Dendritic cell treated with granulocyte-macrophage colony-stimulating factor and Interleukin-4, amounts not matched to agents 40 ng/mL and 50 ng/mL, for 4 days (primary cell): ENCODE data around the gene DNAH14.
"Not testable (repeated sequence)": the region's sequence is repeated elsewhere in the genome, so short reads cannot be mapped to it uniquely, and the experiment has no call there.

Source experiments
- H3K27ac Mint-ChIP-seq: one replicate; pipeline ENCODE4 v1.8.0; 2022; ENCODE audit warnings: mild to moderate bottlenecking, mixed read lengths
- H3K27me3 Mint-ChIP-seq: one replicate; pipeline ENCODE4 v1.8.0; 2022; ENCODE audit warnings: mild to moderate bottlenecking, mixed read lengths
- H3K36me3 Mint-ChIP-seq: one replicate; pipeline ENCODE4 v1.8.0; 2022; ENCODE audit warnings: low read depth, mixed read lengths
- H3K4me1 Mint-ChIP-seq: one replicate; pipeline ENCODE4 v1.8.0; 2022; ENCODE audit warnings: low read depth, mixed read lengths
- H3K4me3 Mint-ChIP-seq: one replicate; pipeline ENCODE4 v1.8.0; 2022; ENCODE audit warnings: mild to moderate bottlenecking, moderate library complexity, mixed read lengths
- H3K9me3 Mint-ChIP-seq: one replicate; pipeline ENCODE4 v1.8.0; 2022; ENCODE audit warnings: mixed read lengths
- intact Hi-C: fragments of 100-400 bp; cut with micrococcal nuclease; formaldehyde crosslinking; loops from one replicate; pipeline ENCODE4 v1.15.0; 2022

The DNAH14 gene

DNA sequence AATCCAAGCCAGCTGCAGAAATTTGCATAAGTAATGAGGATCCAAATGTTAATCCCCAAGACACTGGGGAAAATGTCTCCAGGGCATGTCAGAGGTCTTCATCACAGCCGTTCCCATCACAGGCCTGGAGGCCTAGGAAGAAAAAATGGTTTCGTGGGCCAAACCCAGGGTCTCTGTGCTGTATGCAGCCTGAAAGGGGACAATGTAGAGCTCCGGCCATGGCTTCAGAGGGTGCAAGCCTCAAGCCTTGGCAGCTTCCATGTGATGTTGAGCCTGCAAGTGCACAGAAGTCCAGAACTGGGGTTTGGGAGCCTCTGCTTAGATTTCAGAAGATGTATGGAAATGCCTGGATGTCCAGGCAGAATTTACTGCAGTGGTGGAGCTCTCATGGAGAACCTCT, 247.9 kb downstream of the DNAH14 start:
- H3K9me3 Mint-ChIP-seq = peaks cover 59% of the 10 kb centered on the region

DNA sequence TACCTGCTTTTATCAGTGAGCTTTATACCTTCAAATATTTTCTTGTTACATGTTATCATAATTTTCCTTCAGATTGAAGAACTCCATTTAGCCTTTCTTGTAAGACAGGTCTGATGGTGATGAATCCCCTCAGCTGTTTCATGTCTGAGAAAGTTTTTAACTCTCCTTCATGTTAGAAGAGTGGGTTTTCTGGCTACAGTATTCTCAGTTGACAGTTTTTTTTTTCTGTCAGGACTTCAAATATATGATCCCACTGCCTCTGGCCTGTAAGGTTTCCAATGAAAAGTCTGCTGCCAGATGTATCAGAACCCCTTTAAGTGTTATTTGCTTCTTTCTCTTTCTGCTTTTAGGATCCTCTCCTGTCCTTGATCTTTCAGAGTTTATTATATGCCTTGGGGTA, 250.2 kb downstream of the DNAH14 start:
- no peaks in the 10 kb centered on the region for H3K36me3 Mint-ChIP-seq
- H3K9me3 Mint-ChIP-seq = peaks cover 73% of the 10 kb centered on the region
- intact Hi-C loops = no loop called here
- no peak overlapping the region for H3K27ac Mint-ChIP-seq
- H3K27me3 Mint-ChIP-seq = no peaks in the 10 kb centered on the region
- H3K4me3 Mint-ChIP-seq = no peak overlapping the region
- H3K4me1 Mint-ChIP-seq = no peaks in the 10 kb centered on the region

More for the DNA sequence above, 247.9 kb downstream of the DNAH14 start:
- H3K27me3 Mint-ChIP-seq, H3K36me3 Mint-ChIP-seq, H3K4me1 Mint-ChIP-seq, intact Hi-C loops, H3K27ac Mint-ChIP-seq, H3K4me3 Mint-ChIP-seq: not testable (repeated sequence)

DNA sequence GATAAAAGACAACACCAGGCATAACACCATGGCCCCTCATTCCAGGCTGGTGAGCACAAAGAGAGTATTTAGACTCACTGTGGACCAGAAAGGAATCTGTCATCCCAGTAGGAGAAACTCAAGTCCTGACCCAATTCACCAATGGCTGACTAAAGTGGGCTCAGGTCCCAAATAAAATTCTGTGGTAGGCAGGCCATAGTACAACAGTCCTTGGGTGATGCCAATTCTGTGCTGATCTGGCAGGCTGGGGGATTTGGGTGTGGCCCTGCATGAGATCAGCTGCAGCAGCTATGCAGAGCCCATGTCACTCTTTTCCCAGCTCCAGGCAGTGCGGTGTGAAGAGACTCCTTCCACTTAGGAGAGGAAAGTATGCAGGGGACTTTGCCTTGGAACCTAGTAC, 253.2 kb downstream of the DNAH14 start:
- H3K27me3 Mint-ChIP-seq = no peaks in the 10 kb centered on the region
- no peak overlapping the region for H3K4me3 Mint-ChIP-seq
- no peak overlapping the region for H3K27ac Mint-ChIP-seq

DNA sequence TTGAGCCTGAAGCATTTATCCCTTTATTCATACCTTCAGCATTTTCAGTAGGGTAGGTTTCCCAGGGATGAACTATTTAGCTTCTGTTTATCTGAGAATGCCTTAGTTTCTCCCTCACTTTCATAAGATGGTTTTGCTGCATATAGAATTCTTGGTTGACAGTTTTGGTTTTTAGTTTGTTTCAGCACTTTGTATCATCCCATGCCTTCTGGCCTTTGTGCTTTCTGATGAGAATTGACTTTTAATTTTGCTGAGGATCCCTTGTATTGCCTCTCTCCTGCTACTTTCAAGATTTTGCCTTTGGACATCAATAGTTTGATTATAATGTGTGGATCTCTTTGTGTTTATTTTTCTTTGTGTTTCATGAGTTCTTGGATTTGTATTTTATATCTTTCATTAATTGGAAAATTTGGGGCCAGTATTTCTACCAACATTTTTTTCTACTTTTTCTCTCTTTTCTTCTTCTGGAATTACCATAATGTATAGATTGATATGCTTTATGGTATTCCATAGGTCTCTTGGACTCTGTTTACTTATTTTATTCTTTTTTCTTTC, 261.8 kb downstream of the DNAH14 start:
- no peaks in the 10 kb centered on the region for H3K27me3 Mint-ChIP-seq
- intact Hi-C loops = no loop called here
- no peak overlapping the region for H3K27ac Mint-ChIP-seq
- H3K4me3 Mint-ChIP-seq = no peak overlapping the region
- H3K4me1 Mint-ChIP-seq = no peaks in the 10 kb centered on the region
- H3K36me3 Mint-ChIP-seq = no peaks in the 10 kb centered on the region
- peaks cover 54% of the 10 kb centered on the region for H3K9me3 Mint-ChIP-seq

More for the DNA sequence above, 253.2 kb downstream of the DNAH14 start:
- intact Hi-C loops = no loop called here
- Mint-ChIP-seq H3K9me3 (peaks cover 63% of the 10 kb centered on the region), H3K4me1 (no peaks in the 10 kb centered on the region), H3K36me3 (no peaks in the 10 kb centered on the region)

DNA sequence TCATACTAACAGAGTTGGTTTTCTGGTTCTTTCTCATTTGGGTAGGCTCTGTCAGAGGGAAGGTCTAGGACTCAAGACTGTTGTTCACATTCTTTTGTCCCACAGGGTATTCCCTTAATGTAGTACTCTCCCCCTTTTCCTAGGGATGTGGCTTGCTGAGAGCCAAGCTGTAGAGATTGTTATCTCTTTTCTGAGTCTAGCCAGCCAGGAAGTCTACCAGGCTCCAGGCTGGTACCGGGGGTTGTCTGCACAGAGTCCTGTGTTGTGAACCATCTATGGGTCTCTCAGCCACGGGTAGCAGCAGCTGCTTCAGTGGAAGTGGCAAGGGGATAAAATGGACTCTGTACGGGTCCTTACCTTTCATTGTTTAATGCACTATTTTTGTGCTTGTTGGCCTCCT, 272.0 kb downstream of the DNAH14 start:
- Mint-ChIP-seq H3K27ac (no peak overlapping the region), H3K9me3 (peaks cover 22% of the 10 kb centered on the region), H3K27me3 (no peaks in the 10 kb centered on the region), H3K36me3 (no peaks in the 10 kb centered on the region), H3K4me3 (no peak overlapping the region), H3K4me1 (no peaks in the 10 kb centered on the region)
- intact Hi-C loops = no loop called here

DNA sequence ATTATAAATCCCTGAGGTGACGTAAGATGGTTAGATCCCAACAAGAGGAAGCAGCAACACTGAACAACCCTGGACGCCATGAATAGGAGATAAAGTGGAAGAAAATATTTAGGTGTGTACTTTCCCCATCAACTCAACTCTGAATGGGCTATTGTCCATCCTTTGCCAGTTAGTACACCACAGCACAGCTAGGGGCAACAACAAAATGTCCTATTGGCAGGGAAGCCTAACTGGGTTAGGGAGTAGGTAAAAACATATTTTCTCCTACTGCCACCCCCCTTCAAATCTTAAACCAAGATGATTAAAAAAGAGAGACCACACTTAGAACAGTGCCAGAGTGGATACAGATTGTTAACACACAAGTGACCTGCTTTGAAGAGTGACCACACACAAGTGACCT, 278.3 kb downstream of the DNAH14 start:
- Mint-ChIP-seq H3K9me3 (peaks cover 36% of the 10 kb centered on the region), H3K27me3 (no peaks in the 10 kb centered on the region), H3K4me1 (no peaks in the 10 kb centered on the region), H3K36me3 (no peaks in the 10 kb centered on the region), H3K27ac (no peak overlapping the region), H3K4me3 (no peak overlapping the region)
- intact Hi-C loops = no loop called here

DNA sequence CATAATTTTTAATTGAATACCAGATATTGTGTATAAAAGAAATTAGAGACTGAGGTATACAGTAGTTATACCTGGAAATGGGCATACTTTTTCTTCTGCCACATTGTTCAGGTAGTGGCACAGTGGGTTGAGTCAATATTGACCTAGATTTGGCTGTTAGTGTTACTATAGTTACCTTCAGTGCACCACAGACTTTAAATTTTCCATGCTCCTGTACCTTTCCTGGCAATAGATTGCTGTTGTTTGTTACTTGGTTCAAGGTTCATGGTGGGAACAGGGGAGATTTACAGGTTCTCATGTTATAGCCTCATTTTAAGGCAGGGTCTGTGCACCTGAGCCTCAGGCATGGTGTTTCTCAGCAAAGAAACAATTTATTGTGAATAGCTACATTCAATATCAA, 279.7 kb downstream of the DNAH14 start:
- H3K27ac Mint-ChIP-seq = no peak overlapping the region
- no peaks in the 10 kb centered on the region for H3K4me1 Mint-ChIP-seq
- H3K4me3 Mint-ChIP-seq = no peak overlapping the region
- H3K27me3 Mint-ChIP-seq = no peaks in the 10 kb centered on the region
- H3K36me3 Mint-ChIP-seq = no peaks in the 10 kb centered on the region
- intact Hi-C loops = no loop called here
- peaks cover 44% of the 10 kb centered on the region for H3K9me3 Mint-ChIP-seq

DNA sequence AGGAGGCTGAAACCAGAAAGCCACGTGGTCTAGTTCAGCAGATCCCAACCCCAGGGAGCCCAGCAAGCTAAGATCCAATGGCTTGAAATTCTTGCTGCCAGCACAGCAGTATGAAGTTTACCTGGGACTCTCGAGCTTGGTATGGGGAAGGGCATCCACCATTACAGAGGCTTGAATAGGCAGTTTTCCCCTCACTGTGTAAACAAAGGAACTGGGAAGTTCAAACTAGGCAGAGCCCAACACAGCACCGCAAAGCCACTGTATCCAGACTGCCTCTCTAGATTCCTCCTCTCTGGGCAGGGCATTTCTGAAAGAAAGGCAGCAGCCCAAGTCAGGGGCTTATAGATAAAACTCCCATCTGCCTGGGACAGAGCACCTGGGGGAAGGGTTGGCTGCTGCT, 280.7 kb downstream of the DNAH14 start:
- H3K4me1 Mint-ChIP-seq, H3K36me3 Mint-ChIP-seq, intact Hi-C loops, H3K27ac Mint-ChIP-seq, H3K4me3 Mint-ChIP-seq, H3K27me3 Mint-ChIP-seq: not testable (repeated sequence)
- H3K9me3 Mint-ChIP-seq = peaks cover 44% of the 10 kb centered on the region

DNA sequence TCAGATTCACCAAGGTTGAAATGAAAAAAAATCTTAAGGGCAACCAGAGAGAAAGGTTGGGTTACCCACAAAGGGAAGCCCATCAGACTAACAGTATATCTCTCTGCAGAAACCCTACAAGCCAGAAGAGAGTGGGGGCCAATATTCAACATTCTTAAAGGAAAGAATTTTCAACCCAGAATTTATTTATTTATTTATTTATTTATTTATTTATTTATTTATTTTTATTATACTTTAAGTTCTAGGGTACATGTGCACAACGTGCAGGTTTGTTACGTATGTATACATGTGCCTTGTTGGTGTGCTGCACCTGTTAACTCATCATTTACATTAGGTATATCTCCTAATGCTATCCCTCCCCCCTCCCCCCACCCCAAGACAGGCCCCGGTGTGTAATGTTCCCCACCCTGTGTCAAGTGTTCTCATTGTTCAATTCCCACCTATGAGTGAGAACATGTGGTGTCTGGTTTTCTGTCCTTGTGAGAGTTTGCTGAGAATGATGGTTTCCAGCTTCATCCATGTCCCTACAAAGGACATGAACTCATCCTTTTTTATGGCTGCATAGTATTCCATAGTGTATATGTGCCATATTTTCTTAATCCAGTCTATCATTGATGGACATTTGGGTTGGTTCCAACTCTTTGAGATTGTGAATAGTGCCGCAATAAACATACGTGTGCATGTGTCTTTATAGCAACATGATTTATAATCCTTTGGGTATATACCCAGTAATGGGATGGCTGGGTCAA, 282.4 kb downstream of the DNAH14 start:
- H3K36me3 Mint-ChIP-seq, H3K4me3 Mint-ChIP-seq, H3K27ac Mint-ChIP-seq, intact Hi-C loops, H3K27me3 Mint-ChIP-seq, H3K4me1 Mint-ChIP-seq: not testable (repeated sequence)
- H3K9me3 Mint-ChIP-seq = peaks cover 53% of the 10 kb centered on the region

DNA sequence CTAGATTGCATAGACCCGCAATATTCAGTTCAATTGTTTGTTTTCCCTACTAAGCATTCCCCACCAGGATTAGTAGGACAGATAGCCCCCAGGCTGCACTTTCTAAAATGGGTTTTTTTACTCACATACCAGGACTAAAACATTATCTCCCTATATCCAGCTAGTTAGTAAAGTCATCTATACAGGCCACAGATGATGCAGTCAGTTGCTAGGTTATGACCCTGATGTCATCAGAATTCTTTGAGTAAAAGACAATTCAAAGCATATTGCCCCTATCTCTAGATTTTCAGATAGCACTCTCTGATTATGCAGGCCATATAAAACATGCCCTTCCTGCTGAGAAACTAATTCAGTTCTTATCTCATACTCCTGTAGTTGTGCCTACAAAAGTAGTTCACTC, 294.8 kb downstream of the DNAH14 start:
- H3K4me3 Mint-ChIP-seq = no peak overlapping the region
- H3K27ac Mint-ChIP-seq = no peak overlapping the region
- intact Hi-C loops = no loop called here
- H3K9me3 Mint-ChIP-seq = peaks cover 2% of the 10 kb centered on the region
- no peaks in the 10 kb centered on the region for H3K27me3 Mint-ChIP-seq
- no peaks in the 10 kb centered on the region for H3K36me3 Mint-ChIP-seq
- H3K4me1 Mint-ChIP-seq = no peaks in the 10 kb centered on the region

DNA sequence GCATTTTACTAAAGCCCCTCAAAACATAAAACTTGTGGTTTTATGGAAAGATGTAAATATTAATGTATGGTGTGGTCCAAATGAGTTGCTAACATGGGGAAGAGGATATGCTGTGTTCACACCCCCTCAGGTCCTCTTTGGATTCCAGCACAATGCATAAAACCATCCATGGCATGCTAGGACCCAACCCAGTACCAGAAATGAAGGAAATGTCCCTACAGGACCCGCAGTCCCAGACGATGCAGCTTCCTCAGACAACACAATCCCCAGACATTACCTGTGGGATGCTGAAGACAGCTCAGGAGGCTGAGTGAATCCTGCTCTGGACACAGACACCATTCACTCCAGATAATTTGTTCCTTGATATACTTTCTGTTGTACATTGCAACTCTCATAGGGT, 296.2 kb downstream of the DNAH14 start:
- no peaks in the 10 kb centered on the region for H3K36me3 Mint-ChIP-seq
- H3K27me3 Mint-ChIP-seq = no peaks in the 10 kb centered on the region
- intact Hi-C loops = no loop called here
- H3K27ac Mint-ChIP-seq = no peak overlapping the region
- no peaks in the 10 kb centered on the region for H3K9me3 Mint-ChIP-seq
- no peaks in the 10 kb centered on the region for H3K4me1 Mint-ChIP-seq
- H3K4me3 Mint-ChIP-seq = no peak overlapping the region

DNA sequence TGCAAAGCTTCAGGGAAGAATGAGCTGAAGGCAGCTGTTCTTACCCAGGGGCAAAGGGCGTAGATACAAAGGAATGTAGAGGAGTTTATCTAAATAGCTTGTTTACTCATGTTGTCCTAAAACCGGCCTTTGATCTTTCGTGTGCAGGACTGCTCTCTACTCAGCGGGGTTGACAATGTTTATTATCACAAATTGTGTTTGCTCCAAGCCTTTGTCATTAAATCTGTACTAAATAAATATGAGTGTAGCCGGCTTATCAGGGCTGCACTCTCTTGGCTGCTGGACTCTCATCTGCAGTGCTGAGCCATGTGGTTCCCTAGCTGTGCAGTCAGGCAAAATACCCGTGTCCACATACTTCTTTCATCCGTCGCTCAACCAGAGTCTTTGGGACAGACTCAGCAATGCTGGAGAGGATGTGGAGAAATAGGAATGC, 299.4 kb downstream of the DNAH14 start:
- intact Hi-C loops = no loop called here
- no peak overlapping the region for H3K27ac Mint-ChIP-seq
- no peaks in the 10 kb centered on the region for H3K27me3 Mint-ChIP-seq
- H3K36me3 Mint-ChIP-seq = no peaks in the 10 kb centered on the region
- no peaks in the 10 kb centered on the region for H3K9me3 Mint-ChIP-seq
- no peak overlapping the region for H3K4me3 Mint-ChIP-seq
- no peaks in the 10 kb centered on the region for H3K4me1 Mint-ChIP-seq

DNA sequence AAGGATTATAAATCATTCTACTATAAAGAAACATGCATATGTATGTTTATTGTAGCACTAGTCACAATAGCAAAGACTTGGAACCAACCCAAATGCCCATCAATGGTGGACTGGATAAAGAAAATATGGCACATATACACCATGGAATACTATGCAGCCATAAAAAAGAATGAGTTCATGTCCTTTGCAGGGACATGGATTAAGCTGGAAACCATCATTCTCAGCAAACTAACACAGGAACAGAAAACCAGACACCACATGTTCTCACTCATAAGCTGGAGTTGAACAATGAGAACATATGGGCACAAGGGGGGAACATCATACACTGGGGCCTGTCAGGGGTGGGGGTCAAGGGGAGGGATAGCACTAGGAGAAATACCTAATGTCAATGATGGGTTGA, 300.0 kb downstream of the DNAH14 start:
- H3K9me3 Mint-ChIP-seq, H3K4me3 Mint-ChIP-seq, H3K27ac Mint-ChIP-seq, intact Hi-C loops, H3K4me1 Mint-ChIP-seq, H3K36me3 Mint-ChIP-seq, H3K27me3 Mint-ChIP-seq: not testable (repeated sequence)

DNA sequence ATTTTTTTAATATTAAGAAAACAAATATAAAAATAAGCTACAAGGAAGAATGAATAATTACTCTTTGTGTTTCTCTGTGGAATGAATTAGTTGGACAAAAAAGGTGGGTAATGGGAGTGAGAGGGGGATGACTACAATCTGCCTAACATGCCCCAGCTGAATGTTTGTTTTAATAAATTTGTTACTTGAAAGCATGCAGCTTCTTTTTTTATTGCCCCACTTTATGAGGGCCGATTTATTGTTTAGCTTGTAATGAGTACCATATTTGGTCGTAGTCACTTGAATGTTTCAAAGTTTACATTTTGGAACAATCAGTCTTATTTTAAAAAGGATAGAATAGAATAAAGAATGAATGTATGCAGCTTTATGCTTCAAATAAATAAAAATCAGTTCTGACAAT, 301.0 kb downstream of the DNAH14 start:
- Mint-ChIP-seq H3K4me3 (no peak overlapping the region), H3K27ac (no peak overlapping the region), H3K36me3 (no peaks in the 10 kb centered on the region), H3K27me3 (no peaks in the 10 kb centered on the region), H3K9me3 (no peaks in the 10 kb centered on the region), H3K4me1 (no peaks in the 10 kb centered on the region)
- intact Hi-C loops = no loop called here

DNA sequence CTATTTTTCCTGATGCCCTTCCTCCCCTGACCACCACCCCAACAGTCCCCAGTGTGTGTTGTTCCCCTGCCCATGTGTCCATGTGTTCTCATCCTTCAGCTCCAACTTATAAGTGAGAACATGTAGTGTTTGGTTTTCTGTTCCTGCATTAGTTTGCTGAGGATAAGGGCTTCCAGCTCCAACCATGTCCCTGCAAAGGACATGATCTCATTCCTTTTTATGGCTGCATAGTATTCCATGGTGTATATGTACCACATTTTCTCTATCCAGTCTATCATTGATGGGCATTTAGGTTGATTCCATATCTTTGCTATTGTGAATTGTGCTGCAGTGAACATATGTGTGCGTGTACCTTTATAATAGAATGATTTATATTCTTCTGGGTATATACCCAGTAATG, 303.5 kb downstream of the DNAH14 start:
- H3K27me3 Mint-ChIP-seq, H3K4me1 Mint-ChIP-seq, intact Hi-C loops, H3K4me3 Mint-ChIP-seq, H3K27ac Mint-ChIP-seq, H3K36me3 Mint-ChIP-seq: not testable (repeated sequence)
- peaks cover 24% of the 10 kb centered on the region for H3K9me3 Mint-ChIP-seq
